GM18508 (cell line): Measurements from ENCODE around the gene ABLIM3.

Experiments
- ATAC-seq: cut with Tn5 transposase; IDR thresholded peaks from one replicate; pipeline ENCODE4 v1.9.1; 2021; ENCODE audit warnings: moderate number of reproducible peaks; ENCODE audit not compliant: insufficient read depth, unreplicated experiment

ABLIM3 gene

GRCh38 chr5:149132474-149132873 lies 8.8 kb upstream of the ABLIM3 start:
- no peak for ATAC-seq

GRCh38 chr5:149133795-149134777 lies 7.2 kb upstream of the ABLIM3 start:
- no peak for ATAC-seq

- ATAC-seq = no peak
These were observed 6.4 kb upstream of the ABLIM3 start for GRCh38 chr5:149134778-149135500.

- no peak for ATAC-seq
These were observed 5.6 kb upstream of the ABLIM3 start for GRCh38 chr5:149135536-149136201.

- no peak for ATAC-seq
These were observed 2.9 kb upstream of the ABLIM3 start for GRCh38 chr5:149138182-149138923.

GRCh38 chr5:149140197-149141002 lies 893 bp upstream of the ABLIM3 start:
- no peak for ATAC-seq

GRCh38 chr5:149141957-149142851 lies 911 bp downstream of the ABLIM3 start:
- no peak for ATAC-seq

- no peak for ATAC-seq
These were observed 2.2 kb downstream of the ABLIM3 start for GRCh38 chr5:149143470-149143869.

GRCh38 chr5:149144637-149145036 lies 3.3 kb downstream of the ABLIM3 start:
- ATAC-seq = no peak

- no peak for ATAC-seq
These were observed 3.8 kb downstream of the ABLIM3 start for GRCh38 chr5:149145138-149145537.

- ATAC-seq = no peak
These were observed 6.4 kb downstream of the ABLIM3 start for GRCh38 chr5:149147676-149148075.

- no peak for ATAC-seq
These were observed 8.6 kb downstream of the ABLIM3 start for GRCh38 chr5:149149942-149150341.

GRCh38 chr5:149150457-149150856 lies 9.2 kb downstream of the ABLIM3 start:
- no peak for ATAC-seq

- ATAC-seq = no peak
These were observed 10.4 kb downstream of the ABLIM3 start for GRCh38 chr5:149151717-149152116.

- ATAC-seq = no peak
These were observed 11.0 kb downstream of the ABLIM3 start for GRCh38 chr5:149152317-149152746.

- ATAC-seq = no peak
These were observed 12.0 kb downstream of the ABLIM3 start for GRCh38 chr5:149153193-149153750.

GRCh38 chr5:149153751-149154610 lies 12.7 kb downstream of the ABLIM3 start:
- no peak for ATAC-seq
